ENCODE measurements around the gene MKLN1. TPM values are rescaled to one million over a fixed set of nuclear protein-coding genes. Genes with fewer than 3 reads are reported as not detected.
"Not testable (repeated sequence)": the region's sequence is repeated elsewhere in the genome, so short reads cannot be mapped to it uniquely, and the experiment has no call there.

MKLN1 gene
- total and polyA plus RNA-seq, 7 experiments from 2014 or later = 30.8 to 69.8 (median 56.7) TPM

DNA sequence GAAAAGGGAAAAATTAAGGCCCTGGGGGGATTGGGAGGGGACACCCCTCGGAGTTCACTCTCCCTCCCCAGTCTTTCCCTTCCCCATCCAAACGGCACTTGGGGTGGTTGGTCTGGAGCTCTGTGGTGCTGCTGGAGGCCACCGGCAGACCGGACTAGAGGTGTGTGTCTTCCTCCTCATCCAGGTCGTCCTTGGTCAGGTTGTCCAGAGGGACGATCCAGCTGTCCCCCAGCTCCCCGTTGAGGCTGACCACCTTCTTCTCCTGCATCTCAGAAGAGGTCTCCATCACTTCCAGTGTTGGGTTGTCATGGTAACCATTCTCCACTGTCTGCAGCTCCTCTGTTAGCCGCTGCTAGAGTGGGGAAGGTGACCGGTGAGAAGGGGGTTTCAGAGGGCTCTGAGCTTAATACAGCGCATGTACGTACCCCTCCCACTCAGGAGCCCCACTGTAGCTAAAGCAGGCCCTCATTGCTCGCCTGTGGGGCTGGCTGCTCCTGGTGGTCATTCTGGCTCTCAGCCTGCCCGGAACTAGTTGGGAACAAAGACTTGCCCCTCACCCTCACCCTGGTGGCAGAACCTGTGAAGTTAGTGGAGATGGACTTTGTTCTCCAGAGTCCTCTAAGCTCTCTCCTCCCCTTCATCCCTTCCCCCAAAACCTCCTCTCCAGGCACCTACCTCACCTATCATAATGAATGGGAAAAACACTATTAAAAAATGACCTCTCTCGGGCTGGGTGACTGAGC lies 176.7 kb downstream of the MKLN1 start:
- CTCF ChIA-PET = interaction anchor here (0.8 kb wide), 1 partner anchor 835 kb away, joined by 4 read pairs; no protein-coding TSS in a partner anchor
- H3K27ac ChIP-seq (ENCODE audit: low read depth, low read length) = no peak overlapping the region
- POLR2A ChIA-PET = interaction anchor here (1.0 kb wide), 1 partner anchor 11 kb away, joined by 4 read pairs; no protein-coding TSS in a partner anchor
- H3K4me3 Mint-ChIP-seq = no peak overlapping the region
- H3K27ac Mint-ChIP-seq = peak overlapping the region in 5 of 9 donors; percentile 8 to 77 (median 32)
- intact Hi-C loops (cut with micrococcal nuclease) = no loop called here
- H3K27me3 ChIP-seq (ENCODE audit: control insufficient read depth in 2 of 2, insufficient read depth in 2 of 2, low read length in 2 of 2) = peaks cover 0 to 2% of the 10 kb centered on the region in 2 donors
- DNase-seq (no peak), ATAC-seq (no peak)
- H3K36me3 Mint-ChIP-seq = no peaks in the 10 kb centered on the region
- H3K36me3 ChIP-seq (ENCODE audit: control insufficient read depth in 2 of 3, insufficient read depth in 3 of 3, low read length in 3 of 3) = no peaks in the 10 kb centered on the region
- peaks cover 14 to 55% (median 45%) of the 10 kb centered on the region in 7 donors for H3K4me1 Mint-ChIP-seq
- no peak overlapping the region for H3K4me3 ChIP-seq (ENCODE audit: low read length)
- no peaks in the 10 kb centered on the region for H3K9me3 ChIP-seq (ENCODE audit: control insufficient read depth in 2 of 3, low read length in 3 of 3)
- H3K4me1 ChIP-seq (ENCODE audit: control insufficient read depth in 2 of 2, insufficient read depth in 2 of 2, low read length in 2 of 2) = peaks cover 12 to 31% of the 10 kb centered on the region in 2 donors
- H3K9me3 Mint-ChIP-seq = peaks cover 0 to 3% (median 0%) of the 10 kb centered on the region in 11 donors
- peaks cover 0 to 15% (median 7%) of the 10 kb centered on the region in 5 donors for H3K27me3 Mint-ChIP-seq

DNA sequence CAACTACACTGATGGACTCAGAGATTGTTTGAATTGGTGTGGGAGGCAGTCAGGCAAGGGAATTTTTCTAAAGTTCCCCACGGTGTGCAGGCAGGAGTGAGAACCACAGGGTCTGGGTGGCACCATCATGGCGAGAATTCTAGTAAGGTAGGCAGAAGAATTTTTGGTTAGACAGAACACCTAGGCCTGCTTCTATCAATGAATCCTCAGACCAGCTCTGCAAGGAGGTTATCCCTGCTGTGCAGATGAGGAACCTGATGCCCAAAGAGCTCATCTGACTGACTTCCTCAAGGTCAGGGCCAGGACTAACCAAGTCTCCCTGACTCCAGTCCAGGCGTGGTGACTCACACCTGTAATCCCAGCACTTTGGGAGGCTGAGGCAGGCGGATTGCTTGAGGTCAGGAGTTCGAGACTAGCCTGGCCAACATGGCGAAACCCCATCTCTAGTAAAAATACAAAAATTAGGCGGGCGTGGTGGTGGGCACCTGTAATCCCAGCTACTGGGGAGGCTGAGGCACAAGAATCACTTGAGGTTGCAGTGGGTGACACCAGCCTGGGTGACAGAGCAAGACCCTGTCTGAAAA lies 177.5 kb downstream of the MKLN1 start:
- H3K36me3 Mint-ChIP-seq; H3K27ac ChIP-seq (ENCODE audit: low read depth, low read length); H3K9me3 Mint-ChIP-seq; H3K27me3 ChIP-seq (ENCODE audit: control insufficient read depth in 2 of 2, insufficient read depth in 2 of 2, low read length in 2 of 2); ATAC-seq; H3K9me3 ChIP-seq (ENCODE audit: control insufficient read depth in 2 of 3, low read length in 3 of 3); H3K36me3 ChIP-seq (ENCODE audit: control insufficient read depth in 2 of 3, insufficient read depth in 3 of 3, low read length in 3 of 3); H3K4me3 ChIP-seq (ENCODE audit: low read length); DNase-seq; intact Hi-C loops (cut with micrococcal nuclease); H3K4me3 Mint-ChIP-seq: not testable (repeated sequence)
- POLR2A ChIA-PET = interaction anchor here (0.6 to 1.0 kb wide), 2 partner anchors 12 to 1061 kb away, joined by 4 read pairs; no protein-coding TSS in a partner anchor
- Mint-ChIP-seq H3K27ac (peak overlapping the region in 3 of 9 donors; percentile 15 to 77 (median 32)), H3K4me1 (peaks cover 14 to 55% (median 45%) of the 10 kb centered on the region in 7 donors), H3K27me3 (peaks cover 0 to 16% (median 7%) of the 10 kb centered on the region in 5 donors)
- peaks cover 12 to 31% of the 10 kb centered on the region in 2 donors for H3K4me1 ChIP-seq (ENCODE audit: control insufficient read depth in 2 of 2, insufficient read depth in 2 of 2, low read length in 2 of 2)
- CTCF ChIA-PET = interaction anchor here (0.9 kb wide), 1 partner anchor 14 kb away, joined by 3 read pairs; no protein-coding TSS in a partner anchor

DNA sequence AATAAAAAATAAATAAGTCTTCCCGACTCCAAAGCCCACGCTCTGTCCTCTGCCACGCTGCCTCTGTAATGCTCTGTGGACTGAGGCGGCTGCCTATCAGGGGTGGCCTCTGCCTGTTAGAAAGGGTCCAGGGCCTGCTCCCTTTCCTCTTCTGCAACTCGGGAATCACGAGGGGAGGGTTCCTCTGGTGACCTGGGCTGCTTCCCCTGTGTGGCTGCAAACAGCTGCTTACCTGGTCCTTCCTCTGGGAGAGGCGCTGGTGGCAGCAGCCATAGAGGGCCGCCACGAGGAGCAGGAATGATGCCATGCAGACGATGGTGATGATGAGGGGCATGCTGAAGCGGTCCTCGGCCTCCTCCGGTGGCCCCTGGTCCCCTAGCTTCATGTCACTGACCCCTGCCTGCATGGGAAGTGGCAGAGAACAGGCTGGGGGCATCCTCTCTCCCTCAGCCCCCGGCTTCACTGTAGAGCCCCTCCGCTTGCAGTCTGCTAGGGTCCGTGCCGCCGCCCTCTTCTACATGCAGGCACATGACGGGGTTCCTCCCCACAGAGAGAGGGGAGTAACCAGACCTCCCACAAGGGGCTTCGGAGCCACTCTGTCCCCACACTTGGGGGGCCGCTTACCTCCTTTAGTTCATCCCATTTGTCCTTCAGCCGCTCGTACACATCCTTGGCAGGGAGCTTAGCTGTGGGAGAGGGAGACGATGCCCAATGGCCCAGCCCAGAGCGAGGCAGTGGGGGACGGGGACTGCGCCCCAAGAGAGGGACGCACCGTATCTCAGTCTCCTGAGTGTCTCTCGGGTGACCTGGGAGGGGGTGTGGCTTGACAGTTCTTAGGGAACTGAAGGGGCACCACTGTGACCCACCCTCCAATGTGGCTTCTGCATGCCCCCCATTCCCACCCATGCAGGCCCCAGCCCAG lies 178.2 kb downstream of the MKLN1 start:
- Mint-ChIP-seq H3K36me3 (no peaks in the 10 kb centered on the region), H3K4me1 (peaks cover 9 to 48% (median 38%) of the 10 kb centered on the region in 7 donors), H3K27me3 (peaks cover 0 to 16% (median 7%) of the 10 kb centered on the region in 5 donors), H3K27ac (no peak overlapping the region), H3K4me3 (no peak overlapping the region), H3K9me3 (peaks cover 0 to 2% (median 0%) of the 10 kb centered on the region in 11 donors)
- Histone ChIP-seq H3K4me3 (ENCODE audit: low read length) (no peak overlapping the region), H3K27me3 (ENCODE audit: control insufficient read depth in 2 of 2, insufficient read depth in 2 of 2, low read length in 2 of 2) (peaks cover 0 to 2% of the 10 kb centered on the region in 2 donors), H3K4me1 (ENCODE audit: control insufficient read depth in 2 of 2, insufficient read depth in 2 of 2, low read length in 2 of 2) (peaks cover 12 to 26% of the 10 kb centered on the region in 2 donors), H3K9me3 (ENCODE audit: control insufficient read depth in 2 of 3, low read length in 3 of 3) (no peaks in the 10 kb centered on the region), H3K27ac (ENCODE audit: low read depth, low read length) (no peak overlapping the region), H3K36me3 (ENCODE audit: control insufficient read depth in 2 of 3, insufficient read depth in 3 of 3, low read length in 3 of 3) (no peaks in the 10 kb centered on the region)
- DNase-seq (no peak), ATAC-seq (no peak)
- ChIA-PET CTCF (interaction anchor here (0.6 to 1.4 kb wide), 3 partner anchors 10 to 712 kb away, joined by 3 to 4 read pairs (median 3); no protein-coding TSS in a partner anchor), POLR2A (interaction anchor here (0.6 to 1.0 kb wide), 2 partner anchors 13 to 1060 kb away, joined by 4 read pairs; no protein-coding TSS in a partner anchor)
- intact Hi-C loops (cut with micrococcal nuclease) = no loop called here

DNA sequence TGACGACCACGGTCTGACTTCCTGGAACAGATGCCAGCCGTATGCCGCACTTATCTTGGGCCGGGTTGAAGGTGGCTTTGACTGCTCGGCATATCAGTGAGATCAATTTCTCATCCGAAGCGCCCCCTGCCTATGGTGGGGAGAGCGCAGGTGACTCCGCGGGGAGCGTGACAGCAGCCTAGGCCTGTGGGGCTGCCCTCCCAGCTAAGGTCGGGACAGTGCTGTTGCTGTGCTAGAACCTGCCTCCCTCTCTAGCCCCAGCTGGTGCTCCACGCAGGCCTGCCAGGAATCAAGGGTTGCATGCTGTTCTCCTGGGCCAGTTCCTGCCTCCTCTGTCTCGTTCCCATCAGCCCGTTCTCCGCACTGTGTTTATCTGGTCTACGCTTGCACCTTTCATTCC lies 178.9 kb downstream of the MKLN1 start:
- Histone ChIP-seq H3K27ac (ENCODE audit: low read depth, low read length) (no peak overlapping the region), H3K4me3 (ENCODE audit: low read length) (no peak overlapping the region), H3K27me3 (ENCODE audit: control insufficient read depth in 2 of 2, insufficient read depth in 2 of 2, low read length in 2 of 2) (peaks cover 0 to 2% of the 10 kb centered on the region in 2 donors), H3K9me3 (ENCODE audit: control insufficient read depth in 2 of 3, low read length in 3 of 3) (no peaks in the 10 kb centered on the region), H3K4me1 (ENCODE audit: control insufficient read depth in 2 of 2, insufficient read depth in 2 of 2, low read length in 2 of 2) (peaks cover 10 to 19% of the 10 kb centered on the region in 2 donors), H3K36me3 (ENCODE audit: control insufficient read depth in 2 of 3, insufficient read depth in 3 of 3, low read length in 3 of 3) (no peaks in the 10 kb centered on the region)
- intact Hi-C loops (cut with micrococcal nuclease) = no loop called here
- ATAC-seq = no peak
- Mint-ChIP-seq H3K27ac (no peak overlapping the region), H3K4me1 (peaks cover 9 to 41% (median 31%) of the 10 kb centered on the region in 7 donors), H3K4me3 (peak overlapping the region in 1 of 10 donors; percentile 11), H3K9me3 (peaks cover 0 to 2% (median 0%) of the 10 kb centered on the region in 11 donors), H3K36me3 (no peaks in the 10 kb centered on the region), H3K27me3 (peaks cover 0 to 16% (median 7%) of the 10 kb centered on the region in 5 donors)
- no peak for DNase-seq
- CTCF ChIA-PET = interaction anchor here (0.6 to 1.4 kb wide), 5 partner anchors 9 to 713 kb away, joined by 3 to 5 read pairs (median 4); no protein-coding TSS in a partner anchor
- POLR2A ChIA-PET = no interaction called here

DNA sequence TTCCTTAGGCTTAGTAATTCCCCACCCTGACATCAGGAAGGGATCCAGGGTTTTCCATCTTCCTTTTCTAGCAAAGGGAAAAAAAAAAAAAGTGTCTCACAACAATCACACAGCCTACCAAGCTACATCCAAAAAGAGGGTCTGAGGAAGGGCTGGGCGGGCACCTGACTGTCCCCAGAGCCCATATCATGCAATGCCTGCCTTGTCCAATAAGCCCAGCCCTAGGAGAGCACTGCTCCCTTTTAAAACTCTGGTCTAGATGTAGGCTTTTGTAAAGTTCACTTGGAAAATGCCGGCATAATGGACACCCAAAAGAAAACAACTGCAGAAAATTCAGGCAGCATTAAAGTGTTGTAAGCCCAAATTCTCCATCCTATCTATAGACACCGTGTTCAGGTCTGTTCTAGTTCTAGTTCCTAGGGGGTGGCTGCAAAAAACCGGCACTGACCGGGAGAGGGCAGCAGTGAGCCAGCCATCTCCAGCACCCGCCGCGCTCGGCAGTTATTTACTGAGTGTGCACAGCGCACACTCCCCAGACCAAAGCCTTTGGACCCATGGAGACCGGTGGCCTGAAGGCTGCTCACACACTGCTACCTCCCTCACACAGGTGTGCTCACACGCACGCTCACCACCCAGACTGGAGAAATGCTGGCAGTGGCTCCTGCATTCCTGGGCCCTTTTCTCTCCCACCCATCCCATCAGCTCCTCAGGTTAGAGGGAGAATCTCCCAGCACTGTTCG lies 180.1 kb downstream of the MKLN1 start:
- Mint-ChIP-seq H3K4me1 (peaks cover 9 to 35% (median 25%) of the 10 kb centered on the region in 7 donors), H3K27ac (peak overlapping the region in 1 of 9 donors; percentile 46), H3K9me3 (peaks cover 0 to 3% (median 0%) of the 10 kb centered on the region in 11 donors), H3K36me3 (no peaks in the 10 kb centered on the region), H3K27me3 (peaks cover 0 to 21% (median 7%) of the 10 kb centered on the region in 5 donors), H3K4me3 (peak overlapping the region; percentile 22 to 68 (median 46))
- Histone ChIP-seq H3K4me1 (ENCODE audit: control insufficient read depth in 2 of 2, insufficient read depth in 2 of 2, low read length in 2 of 2) (peaks cover 4 to 8% of the 10 kb centered on the region in 2 donors), H3K36me3 (ENCODE audit: control insufficient read depth in 2 of 3, insufficient read depth in 3 of 3, low read length in 3 of 3) (no peaks in the 10 kb centered on the region), H3K27me3 (ENCODE audit: control insufficient read depth in 2 of 2, insufficient read depth in 2 of 2, low read length in 2 of 2) (peaks cover 0 to 2% of the 10 kb centered on the region in 2 donors), H3K27ac (ENCODE audit: low read depth, low read length) (no peak overlapping the region), H3K9me3 (ENCODE audit: control insufficient read depth in 2 of 3, low read length in 3 of 3) (no peaks in the 10 kb centered on the region), H3K4me3 (ENCODE audit: low read length) (no peak overlapping the region)
- intact Hi-C loops (cut with micrococcal nuclease) = loop anchor here in 1 of 2 donors (1.0 kb wide), 1 partner anchor 147 kb away; no protein-coding TSS in a partner anchor
- DNase-seq = peak; percentile 52 to 79 (median 75)
- ChIA-PET POLR2A (no interaction called here), CTCF (interaction anchor here (0.7 to 1.4 kb wide), 6 partner anchors 8 to 611 kb away, joined by 3 to 7 read pairs (median 4); no protein-coding TSS in a partner anchor)
- peak; percentile 91 for ATAC-seq
